ENCODE measurements around the gene EME1.

The EME1 gene

DNA sequence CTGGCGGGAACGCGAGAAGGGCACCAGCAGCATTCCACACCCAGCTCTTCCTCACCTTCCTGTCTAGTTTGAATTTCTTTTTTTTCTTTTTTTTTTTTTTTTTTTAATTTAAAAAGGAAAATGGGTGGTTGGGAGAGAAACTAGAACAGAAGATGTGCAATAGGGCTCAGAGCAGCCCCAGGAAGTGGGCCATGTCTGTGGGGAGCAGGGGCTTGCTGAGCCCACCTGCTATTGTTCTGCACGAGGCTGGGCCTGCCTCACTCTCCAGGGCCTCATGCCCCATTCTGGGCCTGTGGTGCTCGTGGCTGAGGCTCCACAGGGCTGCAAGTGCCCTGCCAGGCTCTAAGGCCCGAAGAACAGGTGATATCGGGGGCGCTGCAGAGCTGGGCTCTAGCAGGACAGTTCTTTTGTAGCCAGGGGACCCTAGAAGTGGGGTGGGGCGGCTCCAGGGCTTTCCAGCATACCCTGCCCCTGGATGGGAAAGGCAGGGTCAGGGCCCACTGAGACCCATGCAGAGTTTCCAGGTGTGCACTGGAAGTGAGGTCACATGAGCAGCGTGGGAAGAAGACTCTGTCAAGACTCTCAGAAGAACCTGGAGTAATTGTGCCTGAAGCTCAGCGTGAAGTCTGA lies 12.4 kb upstream of the EME1 start:
- TF ChIP-seq EZH2 (optimal IDR thresholded peaks at IDR 0.05; ENCODE audit: low read depth, low read length) = no peak
- no peak for TF ChIP-seq EZH2phosphoT487 (IDR thresholded peaks at IDR 0.05; ENCODE audit: low read length)
- TF ChIP-seq, protein P1, sequence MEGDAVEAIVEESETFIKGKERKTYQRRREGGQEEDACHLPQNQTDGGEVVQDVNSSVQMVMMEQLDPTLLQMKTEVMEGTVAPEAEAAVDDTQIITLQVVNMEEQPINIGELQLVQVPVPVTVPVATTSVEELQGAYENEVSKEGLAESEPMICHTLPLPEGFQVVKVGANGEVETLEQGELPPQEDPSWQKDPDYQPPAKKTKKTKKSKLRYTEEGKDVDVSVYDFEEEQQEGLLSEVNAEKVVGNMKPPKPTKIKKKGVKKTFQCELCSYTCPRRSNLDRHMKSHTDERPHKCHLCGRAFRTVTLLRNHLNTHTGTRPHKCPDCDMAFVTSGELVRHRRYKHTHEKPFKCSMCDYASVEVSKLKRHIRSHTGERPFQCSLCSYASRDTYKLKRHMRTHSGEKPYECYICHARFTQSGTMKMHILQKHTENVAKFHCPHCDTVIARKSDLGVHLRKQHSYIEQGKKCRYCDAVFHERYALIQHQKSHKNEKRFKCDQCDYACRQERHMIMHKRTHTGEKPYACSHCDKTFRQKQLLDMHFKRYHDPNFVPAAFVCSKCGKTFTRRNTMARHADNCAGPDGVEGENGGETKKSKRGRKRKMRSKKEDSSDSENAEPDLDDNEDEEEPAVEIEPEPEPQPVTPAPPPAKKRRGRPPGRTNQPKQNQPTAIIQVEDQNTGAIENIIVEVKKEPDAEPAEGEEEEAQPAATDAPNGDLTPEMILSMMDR (IDR thresholded peaks at IDR 0.05; ENCODE audit: low read length) = no peak
- Histone ChIP-seq H3F3A (ENCODE audit: insufficient read depth, low read length) (no peaks in the 10 kb centered on the region), H3K79me2 (ENCODE audit: low read length) (no peaks in the 10 kb centered on the region), H3K27me3 (replicated peaks; ENCODE audit: insufficient read depth, low read length) (no peaks in the 10 kb centered on the region), H4K20me1 (ENCODE audit: insufficient read depth, low read length) (no peaks in the 10 kb centered on the region), H3K36me3 (replicated peaks; ENCODE audit: insufficient read depth, low read length) (no peaks in the 10 kb centered on the region), H3K27ac (ENCODE audit: low read length) (no peak overlapping the region), H3K9me3 (replicated peaks; ENCODE audit: insufficient read depth, low read length) (no peaks in the 10 kb centered on the region), H3K4me2 (ENCODE audit: low read depth, low read length) (no peak overlapping the region), H2AFZ (ENCODE audit: low read length) (no peak overlapping the region), H3K9me2 (replicated peaks; ENCODE audit: insufficient read depth, low read length) (no peaks in the 10 kb centered on the region), H3K9ac (ENCODE audit: low read length) (no peak overlapping the region), H3K4me3 (ENCODE audit: low read length) (no peak overlapping the region), H3K4me1 (ENCODE audit: low read length) (no peaks in the 10 kb centered on the region)
- no peak for DNase-seq

DNA sequence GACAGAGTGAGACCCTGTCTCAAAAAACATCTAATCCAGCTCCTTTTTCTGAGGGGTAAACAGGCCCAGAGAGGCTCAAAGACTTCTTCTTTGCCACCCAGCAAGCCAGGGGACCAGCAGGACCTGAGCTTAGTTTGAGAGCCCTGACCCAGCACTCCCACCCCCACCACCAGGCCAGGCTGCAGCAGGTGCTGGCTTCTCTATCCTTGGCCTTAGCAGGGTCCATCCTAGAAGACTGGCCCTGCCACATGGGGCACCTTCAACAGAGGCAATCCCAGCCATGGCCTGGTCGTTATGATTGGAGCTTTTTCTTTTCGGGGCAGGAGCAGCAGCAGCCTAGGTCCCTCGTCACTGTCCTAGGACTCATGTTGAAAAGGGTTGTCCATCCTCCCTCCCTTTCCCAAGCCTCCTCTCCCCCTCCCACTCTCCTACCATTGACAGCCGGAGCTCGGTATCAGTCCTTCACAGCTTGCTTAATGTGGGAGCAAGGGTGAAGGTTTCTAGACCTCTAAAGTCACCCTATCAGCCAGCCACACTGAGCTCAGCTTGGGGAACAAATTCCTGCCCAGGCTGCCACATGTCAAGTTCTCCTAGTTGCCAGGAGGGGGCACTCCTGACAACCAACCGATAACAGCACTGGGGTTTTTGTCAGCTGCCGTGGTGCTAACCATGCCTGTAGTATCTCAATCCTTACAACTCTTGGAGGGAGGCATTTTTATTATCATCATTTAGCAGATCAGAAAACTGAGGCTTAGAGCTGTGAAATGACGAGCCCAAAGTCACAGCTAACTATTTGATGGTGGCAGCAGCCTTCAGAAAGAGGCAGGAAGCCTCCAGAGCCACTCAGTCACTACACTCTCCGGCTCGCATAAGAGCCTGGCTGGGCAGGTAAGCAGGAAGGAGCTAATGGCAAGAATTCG lies 11.2 kb upstream of the EME1 start:
- TF ChIP-seq, protein P1 (IDR thresholded peaks at IDR 0.05; ENCODE audit: low read length) = peak; percentile 81
- TF ChIP-seq EZH2phosphoT487 (IDR thresholded peaks at IDR 0.05; ENCODE audit: low read length) = no peak
- Histone ChIP-seq H3K4me3 (ENCODE audit: low read length) (no peak overlapping the region), H3K79me2 (ENCODE audit: low read length) (no peaks in the 10 kb centered on the region), H3K27me3 (replicated peaks; ENCODE audit: insufficient read depth, low read length) (no peaks in the 10 kb centered on the region), H3K4me1 (ENCODE audit: low read length) (no peaks in the 10 kb centered on the region), H3K36me3 (replicated peaks; ENCODE audit: insufficient read depth, low read length) (no peaks in the 10 kb centered on the region), H3K9me2 (replicated peaks; ENCODE audit: insufficient read depth, low read length) (no peaks in the 10 kb centered on the region), H3K9me3 (replicated peaks; ENCODE audit: insufficient read depth, low read length) (no peaks in the 10 kb centered on the region), H3K9ac (ENCODE audit: low read length) (no peak overlapping the region), H2AFZ (ENCODE audit: low read length) (no peak overlapping the region), H3K27ac (ENCODE audit: low read length) (no peak overlapping the region), H3K4me2 (ENCODE audit: low read depth, low read length) (no peak overlapping the region), H4K20me1 (ENCODE audit: insufficient read depth, low read length) (no peaks in the 10 kb centered on the region), H3F3A (ENCODE audit: insufficient read depth, low read length) (no peaks in the 10 kb centered on the region)
- DNase-seq = peak; percentile 64

DNA sequence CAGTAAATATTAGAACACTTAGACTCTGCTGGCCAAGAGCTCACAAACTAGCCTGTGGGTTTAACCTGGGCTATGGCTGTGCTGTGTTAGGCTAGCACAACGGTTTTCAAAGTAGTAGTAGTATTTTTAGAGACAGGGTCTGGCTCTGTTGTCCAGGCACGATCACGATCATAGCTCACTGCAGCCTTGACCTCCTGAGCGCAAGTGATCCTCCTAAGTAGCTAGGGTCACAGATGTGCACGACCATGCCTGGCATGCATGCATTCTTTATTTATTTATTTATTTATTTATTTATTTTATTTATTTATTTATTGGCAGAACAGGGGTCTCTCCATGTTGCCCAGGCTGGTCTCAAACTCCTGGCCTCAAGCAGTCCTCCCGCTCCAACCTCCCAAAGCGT lies 10.4 kb upstream of the EME1 start:
- H3K4me3 ChIP-seq (ENCODE audit: low read length) = no peak overlapping the region
- H3K9me2 ChIP-seq (replicated peaks; ENCODE audit: insufficient read depth, low read length) = no peaks in the 10 kb centered on the region
- H3K36me3 ChIP-seq (replicated peaks; ENCODE audit: insufficient read depth, low read length) = no peaks in the 10 kb centered on the region
- no peak overlapping the region for H2AFZ ChIP-seq (ENCODE audit: low read length)
- H3F3A ChIP-seq (ENCODE audit: insufficient read depth, low read length) = no peaks in the 10 kb centered on the region
- TF ChIP-seq EZH2 (optimal IDR thresholded peaks at IDR 0.05; ENCODE audit: low read depth, low read length) (no peak), EZH2phosphoT487 (IDR thresholded peaks at IDR 0.05; ENCODE audit: low read length) (no peak)
- TF ChIP-seq, protein P1 (IDR thresholded peaks at IDR 0.05; ENCODE audit: low read length) = no peak
- H3K9ac ChIP-seq (ENCODE audit: low read length) = no peak overlapping the region
- H3K27me3 ChIP-seq (replicated peaks; ENCODE audit: insufficient read depth, low read length) = no peaks in the 10 kb centered on the region
- no peaks in the 10 kb centered on the region for H3K4me1 ChIP-seq (ENCODE audit: low read length)
- DNase-seq = no peak
- H3K79me2 ChIP-seq (ENCODE audit: low read length) = no peaks in the 10 kb centered on the region
- H4K20me1 ChIP-seq (ENCODE audit: insufficient read depth, low read length) = no peaks in the 10 kb centered on the region
- no peak overlapping the region for H3K27ac ChIP-seq (ENCODE audit: low read length)
- H3K9me3 ChIP-seq (replicated peaks; ENCODE audit: insufficient read depth, low read length) = no peaks in the 10 kb centered on the region
- no peak overlapping the region for H3K4me2 ChIP-seq (ENCODE audit: low read depth, low read length)
